ENCODE data around the gene BICC1.
A peak's percentile ranks its signal among the peaks of the same experiment; 100 is the strongest.

BICC1 gene

DNA sequence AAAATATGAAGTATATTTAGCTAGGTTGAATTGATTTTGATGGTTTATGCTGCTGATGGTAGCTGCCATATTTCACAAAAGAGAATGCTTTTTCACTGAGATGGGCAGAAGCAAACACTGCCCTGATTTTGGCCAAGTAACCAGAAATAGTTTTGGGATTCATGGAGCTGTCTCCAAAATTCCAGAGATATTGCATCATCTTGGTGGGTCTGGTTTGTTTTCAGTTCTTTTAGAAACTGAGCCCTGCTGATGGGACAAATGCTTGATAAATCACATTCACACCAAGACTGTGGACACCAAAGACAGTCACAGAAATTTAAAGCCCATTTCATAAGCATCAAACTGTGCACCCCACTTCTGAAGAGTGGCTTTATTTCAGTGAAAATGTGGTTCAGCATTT is 140.5 kb downstream of the BICC1 start:
- DNase-seq: no peak

DNA sequence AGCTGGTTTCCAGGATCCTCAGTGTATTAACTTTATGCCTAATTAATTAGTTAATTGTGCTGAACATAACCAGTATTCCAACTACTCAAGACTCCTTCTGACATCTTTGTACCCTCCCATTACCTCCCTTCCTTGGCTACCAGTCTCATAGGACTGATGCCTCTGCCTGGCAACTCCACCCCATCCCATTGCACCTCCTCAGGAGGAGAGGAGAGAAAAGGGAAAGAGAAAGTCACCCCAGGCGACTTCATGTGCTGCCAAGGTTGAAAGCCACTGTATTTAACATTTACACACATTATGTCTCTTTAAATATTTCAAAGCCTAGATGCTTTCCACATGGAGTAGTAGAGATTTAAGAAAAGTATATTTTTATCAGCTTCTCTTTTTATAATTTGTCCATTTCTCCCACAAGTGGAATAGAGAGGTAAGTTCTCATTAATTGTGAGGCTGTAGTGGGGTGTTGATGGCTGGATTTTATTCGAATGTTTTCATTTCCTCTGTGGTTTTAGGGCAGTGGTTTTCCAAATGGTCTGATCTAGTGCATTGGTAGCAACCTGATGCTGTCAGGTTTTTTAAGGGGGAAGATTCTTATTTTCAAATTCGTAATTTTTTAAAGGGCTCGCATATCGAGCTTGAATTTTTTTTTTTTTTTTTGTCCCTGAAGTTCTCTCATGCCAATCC is 148.0 kb downstream of the BICC1 start:
- DNase-seq: no peak

DNA sequence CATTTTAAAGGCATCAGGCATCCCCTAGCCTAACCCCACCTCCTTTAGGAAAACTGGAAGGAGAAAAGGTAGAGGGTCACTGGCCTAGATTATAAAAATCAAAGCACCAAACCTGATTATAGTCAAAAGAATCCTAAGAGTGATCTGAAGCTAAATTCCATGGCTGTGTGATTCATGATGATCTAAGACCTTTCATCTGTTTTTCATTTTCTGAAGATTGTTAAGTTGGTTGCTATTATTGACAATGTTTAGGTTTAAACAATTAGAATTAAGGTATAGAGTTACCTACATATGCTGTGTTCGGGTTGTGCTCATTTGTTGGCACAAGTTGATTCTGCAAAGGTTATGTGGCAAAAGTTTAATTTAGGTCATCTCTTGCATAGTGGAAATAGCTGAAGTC is 148.7 kb downstream of the BICC1 start:
- DNase-seq: no peak

DNA sequence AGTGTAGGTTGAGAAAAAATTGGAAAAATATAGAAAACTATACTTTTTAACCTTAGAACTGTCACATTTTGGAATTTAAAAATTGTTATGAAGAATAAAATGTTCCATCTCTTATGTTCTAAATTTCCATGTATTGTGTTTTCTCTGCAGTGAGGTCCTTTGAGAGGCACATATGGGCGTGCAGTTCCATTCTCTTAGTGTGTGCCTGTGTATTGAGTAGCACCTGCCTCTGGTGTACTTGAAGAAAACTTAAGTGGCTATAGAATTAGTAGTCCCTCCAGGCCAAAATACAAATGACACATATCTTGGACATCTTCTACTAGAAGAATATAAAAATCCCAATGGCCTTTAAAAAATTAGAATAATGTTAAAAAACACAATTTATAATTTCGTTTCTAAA is 149.2 kb downstream of the BICC1 start:
- DNase-seq: no peak

DNA sequence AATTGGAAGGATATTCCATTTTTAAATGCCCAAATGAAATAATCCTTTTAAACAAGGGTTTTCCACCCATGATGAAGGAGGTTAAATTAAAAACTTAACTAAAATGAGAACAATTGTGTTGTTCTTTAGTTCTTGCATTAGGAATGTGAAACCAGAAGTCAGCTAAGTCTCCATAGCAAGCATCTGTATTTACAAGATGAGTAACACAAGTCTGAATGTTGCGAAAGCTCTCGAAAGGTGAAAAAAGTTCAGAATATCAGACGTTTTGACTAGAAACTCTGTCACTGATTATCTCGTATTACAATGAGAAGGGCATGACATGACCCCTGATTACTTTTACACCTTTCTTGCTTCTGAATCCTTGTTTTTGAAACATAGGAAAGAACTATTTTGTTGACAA is 149.6 kb downstream of the BICC1 start:
- DNase-seq: no peak

DNA sequence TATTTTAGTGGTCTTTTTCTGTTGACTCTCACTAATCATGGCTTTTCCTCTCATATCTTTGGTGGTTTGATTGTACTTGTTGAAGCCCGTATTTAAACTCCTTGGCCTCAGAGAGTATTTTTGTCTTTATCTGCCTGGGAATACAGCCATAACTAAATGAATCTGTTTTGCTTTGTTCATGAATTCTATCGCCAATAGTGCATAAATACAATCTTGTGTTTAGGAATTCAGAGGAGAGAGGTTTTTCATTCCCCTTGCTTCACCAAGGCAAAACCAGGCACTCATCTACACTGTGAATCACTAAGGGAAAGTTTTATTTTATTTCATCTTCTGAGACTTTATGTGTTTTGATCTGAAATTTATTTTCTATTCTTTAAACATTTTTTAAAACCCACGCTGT is 152.7 kb downstream of the BICC1 start:
- no peak for DNase-seq

DNA sequence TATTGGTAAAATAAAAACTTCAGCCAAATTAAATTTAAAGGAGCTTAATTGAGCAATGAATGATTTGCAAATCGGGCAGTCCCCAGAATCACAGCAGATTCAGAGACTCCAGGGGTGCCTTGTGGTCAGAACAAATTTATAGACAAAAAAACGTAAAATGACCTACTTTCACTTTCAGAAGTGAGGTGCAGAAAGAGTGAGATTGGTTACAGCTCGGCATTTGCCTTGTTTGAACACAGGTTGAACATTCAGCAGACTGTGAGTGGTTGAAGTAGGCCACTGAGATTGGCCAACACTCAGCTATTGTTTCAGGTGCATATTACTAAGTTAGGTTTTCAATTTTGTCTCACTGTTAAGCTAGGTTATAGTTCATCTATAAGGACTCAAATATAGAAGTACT is 153.4 kb downstream of the BICC1 start:
- DNase-seq: peak; percentile 20

DNA sequence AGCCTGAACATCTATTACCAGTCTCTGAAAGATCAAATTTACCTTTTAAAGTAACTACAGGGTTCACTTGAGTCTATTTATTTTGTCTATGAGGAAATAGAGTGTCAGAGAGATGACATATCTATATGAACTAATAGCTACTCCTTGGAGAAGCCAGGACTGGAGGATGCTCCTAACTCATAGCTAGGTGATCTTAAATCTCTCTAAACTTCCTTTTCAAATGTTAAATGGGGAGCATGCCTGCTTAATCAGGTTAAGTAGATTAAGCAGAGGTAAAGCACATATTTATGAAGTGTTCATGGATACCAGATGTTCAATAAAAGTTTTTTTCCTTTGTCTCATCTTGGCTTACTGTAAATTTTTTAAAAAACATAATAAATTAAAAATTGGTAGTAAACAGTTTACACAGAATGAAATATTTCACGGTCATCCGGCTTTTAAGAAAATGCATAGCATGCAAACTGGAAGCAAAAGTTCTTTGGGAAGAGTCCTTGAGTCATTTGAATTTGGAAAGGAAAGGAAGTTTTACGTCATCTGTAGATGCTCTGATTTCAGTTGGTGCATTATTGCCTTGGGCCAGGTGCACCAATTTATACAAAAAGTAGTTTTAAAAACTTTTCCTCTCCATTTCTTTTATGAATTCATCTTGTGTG is 155.1 kb downstream of the BICC1 start:
- DNase-seq: no peak

DNA sequence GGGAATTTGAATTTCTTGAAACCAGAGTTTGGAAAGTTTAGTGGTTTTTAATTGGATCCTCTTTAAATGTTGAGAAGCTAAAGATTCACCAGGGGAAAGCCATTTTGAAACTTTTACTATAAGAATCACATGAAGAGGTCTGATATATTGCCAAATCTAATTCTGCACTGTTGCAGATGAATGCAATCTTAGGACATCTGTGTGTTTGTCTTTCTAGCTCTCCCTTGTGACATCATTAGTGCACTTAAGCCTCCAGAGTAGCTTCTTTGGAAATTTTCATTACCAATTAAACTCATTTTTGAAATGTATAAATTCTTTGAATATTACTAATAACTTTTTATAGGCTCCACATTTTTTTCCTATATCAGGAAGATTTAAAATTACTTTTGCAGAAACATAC is 160.2 kb downstream of the BICC1 start:
- no peak for DNase-seq

DNA sequence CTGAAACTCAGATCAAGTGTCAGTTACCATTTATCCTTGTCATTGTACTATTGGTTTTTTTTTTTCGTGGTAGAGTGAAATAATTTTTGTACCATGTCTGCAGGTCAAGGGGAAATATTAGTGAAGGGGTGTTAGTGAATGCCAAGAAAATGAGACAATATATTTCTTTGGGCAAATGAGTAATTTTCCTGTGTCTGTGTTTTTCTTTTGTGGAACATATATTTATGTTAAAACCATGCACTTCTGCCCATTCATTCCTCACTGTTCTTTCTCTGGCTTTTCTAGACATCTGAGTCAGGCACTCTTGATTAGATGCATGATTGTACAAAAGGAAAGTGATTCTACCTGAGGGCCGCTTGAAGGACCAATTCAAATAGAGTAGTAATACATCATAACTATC is 161.6 kb downstream of the BICC1 start:
- no peak for DNase-seq

DNA sequence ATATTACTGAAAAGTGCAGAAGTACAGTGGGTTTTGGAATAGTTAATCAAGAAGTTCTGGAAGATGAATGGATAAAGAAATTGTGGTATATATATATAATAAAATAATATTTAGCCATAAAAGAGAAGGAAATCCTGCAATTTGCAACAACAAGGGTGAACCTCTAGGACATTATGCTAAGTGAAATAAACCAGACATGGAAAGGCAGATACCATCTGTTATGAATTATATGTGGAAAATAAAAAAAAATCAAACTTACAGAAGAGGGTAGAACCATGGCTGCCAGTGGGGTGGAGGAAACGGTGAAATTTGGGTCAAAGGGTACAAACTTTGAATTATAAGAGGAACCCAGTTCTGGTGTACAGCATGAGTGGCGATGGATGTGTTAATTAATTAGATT is 162.6 kb downstream of the BICC1 start:
- no peak for DNase-seq

DNA sequence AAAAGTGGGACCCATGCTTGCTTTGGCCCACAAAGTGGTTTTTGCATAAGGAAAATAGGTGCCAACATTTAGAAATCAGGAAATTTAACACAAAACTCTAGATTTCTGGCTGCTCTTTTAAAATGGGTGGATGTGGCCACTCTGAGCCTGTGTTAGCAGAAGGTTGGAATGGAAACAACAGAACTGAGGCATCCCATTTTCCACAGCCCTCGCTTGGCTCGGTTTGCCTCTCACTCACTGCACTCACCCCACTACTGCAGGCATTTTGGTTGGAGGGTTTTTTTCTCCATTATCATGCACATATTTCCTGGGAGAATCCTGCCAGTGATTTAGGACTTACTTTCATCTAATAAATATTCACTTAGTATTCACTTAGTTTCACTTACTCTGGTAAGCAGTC is 178.9 kb downstream of the BICC1 start:
- no peak for DNase-seq

DNA sequence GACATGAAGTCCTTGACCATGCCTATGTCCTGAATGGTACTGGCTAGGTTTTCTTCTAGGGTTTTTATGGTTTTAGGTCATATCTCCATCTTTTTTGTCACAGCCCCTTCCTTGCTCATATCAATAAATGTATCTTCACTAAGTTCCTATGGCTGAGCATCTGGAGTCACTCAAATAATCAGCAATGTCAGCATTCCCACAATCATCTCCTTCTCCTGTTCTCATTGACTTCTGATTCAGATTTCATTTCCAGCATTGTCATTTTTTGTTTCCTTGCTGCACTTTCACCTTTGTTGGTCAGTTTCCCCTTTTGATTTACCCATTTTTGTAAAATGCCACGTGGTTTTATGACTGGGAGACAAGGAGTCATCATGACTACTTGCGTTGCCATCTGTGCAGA is 181.2 kb downstream of the BICC1 start:
- DNase-seq: no peak

DNA sequence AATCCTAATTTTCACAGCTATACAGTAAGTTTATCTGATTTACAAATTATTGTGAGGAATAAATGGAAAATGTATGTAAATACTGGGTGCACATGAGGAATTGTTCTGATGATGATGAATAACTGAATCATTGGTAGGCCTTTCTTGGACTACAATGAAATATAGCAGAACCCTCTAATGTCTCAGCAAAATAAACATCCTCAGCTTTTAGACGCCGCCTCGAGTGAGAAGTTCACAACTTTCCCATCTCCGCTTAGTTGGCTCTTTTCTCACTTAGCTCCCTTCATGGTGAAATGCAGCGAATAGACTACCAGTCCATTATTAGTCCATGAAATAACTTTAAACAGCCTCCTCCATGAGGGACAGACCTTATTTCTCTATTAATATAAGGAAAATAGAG is 182.3 kb downstream of the BICC1 start:
- DNase-seq: no peak

DNA sequence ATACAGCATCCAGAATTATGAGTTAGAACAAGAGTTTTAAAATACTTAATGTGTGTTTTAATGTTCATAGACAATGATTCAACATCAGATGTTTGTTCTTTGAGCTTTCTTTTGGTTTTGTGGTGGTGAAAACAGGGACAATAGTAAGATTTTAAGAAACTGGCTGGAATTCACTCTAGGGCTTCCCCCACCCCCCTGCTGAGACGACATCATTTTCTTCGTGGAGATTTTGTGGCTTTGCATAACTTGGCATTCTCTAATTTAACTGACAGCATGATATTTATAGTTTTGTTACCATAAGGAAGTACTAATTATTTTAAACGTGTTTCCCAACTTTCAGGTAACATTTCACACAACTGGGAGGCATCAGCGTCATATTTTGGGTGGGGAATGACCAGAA is 184.1 kb downstream of the BICC1 start:
- no peak for DNase-seq

DNA sequence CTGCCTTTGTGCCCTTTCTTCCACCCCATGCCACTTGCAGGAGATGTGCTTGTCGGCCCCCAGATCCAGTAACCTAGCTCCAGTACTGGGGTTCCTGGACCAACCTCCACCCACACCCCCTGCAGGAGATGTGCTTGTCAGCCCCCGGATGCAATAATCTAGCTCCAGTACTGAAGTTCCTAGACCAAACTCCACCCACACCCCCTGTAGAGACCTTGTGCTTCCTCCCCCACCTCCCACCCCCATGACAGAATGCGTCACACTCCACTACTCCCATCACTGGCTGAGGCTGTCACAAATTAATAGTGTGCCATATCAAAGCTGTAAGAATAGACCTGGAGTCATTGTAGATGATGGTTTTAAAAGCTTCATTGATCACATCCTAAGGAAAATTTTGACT is 185.0 kb downstream of the BICC1 start:
- DNase-seq: no peak

DNA sequence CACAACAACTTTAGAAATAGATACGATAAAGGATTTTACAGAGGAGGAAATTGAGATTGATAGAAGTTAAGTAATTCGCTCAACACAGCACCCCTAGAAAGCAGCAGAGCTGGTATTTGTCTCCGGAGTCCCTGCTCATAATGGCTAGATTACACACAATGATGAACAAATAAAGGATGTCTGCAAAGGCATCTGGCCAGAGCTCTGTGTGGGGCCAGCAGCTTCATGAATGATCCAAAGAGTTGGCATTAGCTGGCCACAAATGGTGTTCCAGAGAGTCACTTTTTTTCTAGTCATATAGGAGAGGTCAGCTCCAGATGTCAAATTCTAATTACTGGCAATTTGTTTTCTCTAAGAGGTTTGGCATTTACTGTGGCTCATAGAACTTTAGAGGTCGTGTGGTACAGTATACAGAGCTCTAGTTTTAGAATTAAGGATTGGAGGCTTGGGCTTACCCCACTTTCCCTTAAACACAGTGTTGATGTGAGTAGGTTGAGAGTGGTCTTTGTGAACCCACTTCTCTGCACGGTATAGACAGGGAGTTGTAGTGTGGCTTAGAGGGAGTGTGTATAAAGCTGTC is 186.2 kb downstream of the BICC1 start:
- no peak for DNase-seq

DNA sequence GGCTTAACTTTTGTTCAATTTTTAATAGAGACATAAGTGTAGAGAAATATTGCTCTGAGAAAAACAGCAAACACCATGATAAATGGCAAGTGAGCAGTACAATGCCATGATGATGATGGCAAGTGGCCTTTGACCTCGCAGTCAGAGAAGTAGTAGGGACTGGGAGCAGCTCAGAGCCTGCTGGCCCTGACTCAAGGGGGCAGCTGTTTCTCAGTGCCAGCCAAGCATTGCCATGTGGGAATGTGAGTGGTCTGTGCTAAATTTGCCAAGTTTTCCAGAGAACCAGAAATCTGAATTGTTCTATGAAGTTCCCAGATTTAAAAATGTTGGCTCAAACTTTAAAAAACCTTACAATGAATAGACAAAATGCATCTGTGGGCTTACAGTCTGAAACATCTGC is 187.9 kb downstream of the BICC1 start:
- no peak for DNase-seq

DNA sequence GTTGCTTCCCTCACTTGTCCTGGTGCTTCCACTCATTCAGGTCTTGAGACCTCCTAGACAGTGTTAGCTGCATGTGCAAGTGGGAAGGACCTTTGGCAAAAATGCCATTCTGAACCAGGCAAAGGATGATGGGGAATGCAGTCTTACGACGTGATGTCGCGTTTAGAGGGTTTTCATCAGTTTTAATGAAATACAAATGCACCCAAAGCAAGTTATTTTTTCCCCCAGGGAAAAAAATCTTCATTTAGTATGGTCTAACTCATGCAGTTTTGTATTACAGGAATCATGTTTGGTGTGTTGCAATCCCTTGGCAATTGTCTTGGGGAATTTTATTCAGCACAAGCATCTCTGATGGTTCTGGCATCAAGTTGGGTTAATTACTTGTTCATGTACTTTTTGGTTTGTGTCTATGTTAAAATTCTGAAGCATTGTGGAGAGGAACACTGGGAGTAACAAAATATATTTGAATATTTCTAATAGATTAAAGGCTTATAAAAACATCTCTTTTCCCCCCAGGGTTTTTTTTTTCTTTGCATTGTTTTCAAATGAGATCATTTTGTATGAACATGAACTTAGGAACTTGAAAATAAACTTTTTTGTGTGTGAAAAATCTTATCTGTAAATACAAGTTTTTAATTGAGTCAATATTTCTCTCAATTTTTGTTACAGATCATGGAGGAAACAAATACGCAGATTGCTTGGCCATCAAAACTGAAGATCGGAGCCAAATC is 188.9 kb downstream of the BICC1 start:
- no peak for DNase-seq

DNA sequence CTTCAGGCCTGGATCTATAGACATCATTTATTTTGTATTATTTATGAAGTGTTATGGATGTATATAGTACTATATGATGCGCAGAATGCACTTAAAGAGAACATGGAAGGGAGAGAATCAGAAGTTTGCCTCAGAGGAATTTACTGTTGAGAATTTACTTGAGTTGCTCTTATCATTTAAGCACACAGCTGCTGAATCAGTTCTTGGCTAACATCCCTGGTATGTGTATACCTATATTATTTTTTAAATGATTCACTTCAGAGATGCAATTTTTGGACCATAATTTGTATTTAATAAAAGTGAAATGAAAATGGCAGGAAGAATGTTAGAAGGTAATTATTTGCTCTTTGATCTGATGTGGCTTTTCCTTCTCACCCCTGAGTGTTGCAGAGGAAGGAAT is 191.6 kb downstream of the BICC1 start:
- no peak for DNase-seq

DNA sequence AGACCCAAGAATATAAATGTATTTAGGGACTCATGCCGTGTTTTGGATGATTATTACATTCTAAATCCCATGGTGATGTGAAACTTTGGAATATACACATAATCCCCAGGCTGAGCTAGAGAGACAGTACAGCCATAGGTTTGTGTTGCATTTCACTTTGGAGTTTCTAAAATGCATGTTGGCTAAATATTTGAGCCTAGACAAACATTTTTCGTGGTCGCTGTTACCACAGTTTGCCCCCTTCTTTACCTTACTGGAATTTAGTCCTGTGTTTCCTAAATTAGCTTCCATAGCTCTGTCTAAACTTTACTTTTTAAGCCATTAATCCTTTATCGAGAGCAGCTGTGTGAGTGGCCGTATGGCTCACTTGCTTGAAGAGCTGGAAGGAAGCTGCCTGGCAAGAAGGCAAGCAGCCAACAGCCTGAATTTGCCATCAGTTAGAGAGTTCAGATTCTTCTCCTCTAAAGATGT is 192.0 kb downstream of the BICC1 start:
- no peak for DNase-seq

DNA sequence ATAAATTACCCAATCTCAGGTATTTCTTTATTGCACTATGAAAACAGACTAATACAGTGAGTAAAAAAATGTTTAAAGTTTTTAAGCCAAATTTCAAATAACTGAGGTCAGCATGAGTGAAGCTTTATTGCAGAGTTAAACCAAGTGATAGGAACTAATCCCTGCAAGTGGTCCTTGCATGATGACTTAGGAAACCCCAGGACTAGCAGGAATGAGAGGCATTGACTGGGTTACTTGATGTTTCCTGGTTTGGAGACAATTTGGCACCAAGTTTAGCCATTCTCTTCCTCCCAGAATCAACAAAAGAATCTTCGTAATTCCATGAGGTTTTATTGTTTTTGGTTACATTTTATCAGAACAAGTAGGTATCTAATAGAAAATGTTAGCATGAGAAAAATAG is 194.2 kb downstream of the BICC1 start:
- no peak for DNase-seq

DNA sequence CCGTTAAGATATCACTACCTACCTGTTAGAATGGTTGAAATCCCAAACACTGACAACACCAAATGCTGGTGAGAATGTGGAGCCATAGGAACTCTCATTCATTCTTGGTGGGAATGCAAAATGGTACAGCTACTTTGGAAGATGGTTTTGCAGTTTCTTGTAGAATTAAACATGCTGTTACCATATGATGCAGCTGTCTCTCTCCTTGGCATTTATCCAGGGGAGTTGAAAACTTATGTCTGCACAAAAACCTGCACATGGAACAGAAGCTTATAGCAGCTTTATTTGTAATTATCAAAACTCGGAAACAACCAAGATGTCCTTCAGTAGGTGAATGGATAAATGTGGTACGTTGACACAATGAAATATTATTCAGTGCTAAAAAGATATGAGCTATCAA is 199.5 kb downstream of the BICC1 start:
- no peak for DNase-seq

DNA sequence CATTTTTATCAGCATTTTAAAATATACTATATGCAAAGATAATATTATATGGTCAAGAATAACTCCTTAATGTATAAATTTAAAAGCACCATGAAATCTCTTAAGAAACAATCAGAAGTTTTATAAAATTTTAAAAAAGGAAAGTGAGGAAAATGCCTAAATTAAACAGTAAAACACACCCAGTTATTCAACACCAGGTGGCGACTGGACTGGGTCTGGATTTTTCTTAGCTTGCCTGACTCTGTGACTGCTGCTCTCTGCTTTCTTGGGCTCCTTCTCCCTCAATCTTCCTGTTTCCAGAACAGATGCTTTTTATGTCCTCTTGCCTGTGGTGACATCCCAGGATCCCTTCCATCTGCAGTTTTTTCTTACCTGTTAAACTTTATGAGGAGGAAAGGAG is 200.3 kb downstream of the BICC1 start:
- DNase-seq: no peak
